ENCODE results near the gene CLEC2L. TPM values are rescaled to one million over a fixed set of nuclear protein-coding genes. Genes with fewer than 3 reads are reported as not detected.

The CLEC2L gene
- polyA plus RNA-seq, 1 donor (not counting 4 experiments of a cell fraction or from before 2014, with no cell fraction given) = not detected

GRCh38 chr7:139562491-139562890, 39.0 kb downstream of the CLEC2L start:
- no peaks in the 10 kb centered on the region for H3K9me3 ChIP-seq (ENCODE audit: control insufficient read depth, low read depth, low read length)
- no peak overlapping the region for H3K27ac ChIP-seq (ENCODE audit: control insufficient read depth, insufficient read depth, low read length)
- no peak for FAIRE-seq
- H3K79me2 ChIP-seq (ENCODE audit: control insufficient read depth, insufficient read depth, low read length) = no peaks in the 10 kb centered on the region
- no peak overlapping the region for H2AFZ ChIP-seq (ENCODE audit: control insufficient read depth, low read length)
- H3K9ac ChIP-seq (ENCODE audit: control insufficient read depth, extremely low read depth, insufficient read depth, low read length) = no peak overlapping the region
- peaks cover 5% of the 10 kb centered on the region for H3K27me3 ChIP-seq (ENCODE audit: control insufficient read depth, extremely low read depth, insufficient read depth, low read length)
- H3K9me1 ChIP-seq (ENCODE audit: control insufficient read depth, extremely low read depth, insufficient read depth, low read length) = no peaks in the 10 kb centered on the region
- TF ChIP-seq EZH2 (IDR thresholded peaks at IDR 0.05; ENCODE audit: low read length) = no peak
- no peak for TF ChIP-seq CTCF (optimal IDR thresholded peaks at IDR 0.05 in 1 of 3, IDR thresholded peaks at IDR 0.05 in 1 of 3, conservative IDR thresholded peaks at IDR 0.05 in 1 of 3; ENCODE audit: extremely low read depth in 1 of 3, insufficient read depth in 2 of 3, low read length in 3 of 3)
- dilution Hi-C loops (cut with MboI; ENCODE audit: extremely low pct_ligation_motif_present, low sequenced_read_pairs) = loop anchor here (10.0 kb wide), 1 partner anchor 68 kb away; no protein-coding TSS in a partner anchor
- no peak overlapping the region for H3K4me2 ChIP-seq (ENCODE audit: control insufficient read depth, extremely low read depth, insufficient read depth, low read depth, low read length)
- no peaks in the 10 kb centered on the region for H4K20me1 ChIP-seq (ENCODE audit: control insufficient read depth, extremely low read depth, insufficient read depth, low read length)
- H3K4me3 ChIP-seq (ENCODE audit: control insufficient read depth in 2 of 3, extremely low read depth in 1 of 3, insufficient read depth in 2 of 3, low read depth in 1 of 3, low read length in 3 of 3) = no peak overlapping the region
- H3K36me3 ChIP-seq (ENCODE audit: control insufficient read depth in 2 of 2, extremely low read depth in 1 of 2, insufficient read depth in 2 of 2, low read length in 2 of 2) = no peaks in the 10 kb centered on the region
- no peaks in the 10 kb centered on the region for H3K4me1 ChIP-seq (ENCODE audit: control insufficient read depth, extremely low read depth, insufficient read depth, low read length)
- DNase-seq (ENCODE audit: low read depth, low spot score) = no peak

- no peaks in the 10 kb centered on the region for H3K36me3 ChIP-seq (ENCODE audit: control insufficient read depth in 2 of 2, extremely low read depth in 1 of 2, insufficient read depth in 2 of 2, low read length in 2 of 2)
- no peak for TF ChIP-seq EZH2 (IDR thresholded peaks at IDR 0.05; ENCODE audit: low read length)
- no peak for TF ChIP-seq CTCF (optimal IDR thresholded peaks at IDR 0.05 in 1 of 3, IDR thresholded peaks at IDR 0.05 in 1 of 3, conservative IDR thresholded peaks at IDR 0.05 in 1 of 3; ENCODE audit: extremely low read depth in 1 of 3, insufficient read depth in 2 of 3, low read length in 3 of 3)
- dilution Hi-C loops (cut with MboI; ENCODE audit: extremely low pct_ligation_motif_present, low sequenced_read_pairs) = loop anchor here (10.0 kb wide), 1 partner anchor 68 kb away; no protein-coding TSS in a partner anchor
- H3K79me2 ChIP-seq (ENCODE audit: control insufficient read depth, insufficient read depth, low read length) = no peaks in the 10 kb centered on the region
- no peaks in the 10 kb centered on the region for H3K9me3 ChIP-seq (ENCODE audit: control insufficient read depth, low read depth, low read length)
- H3K4me1 ChIP-seq (ENCODE audit: control insufficient read depth, extremely low read depth, insufficient read depth, low read length) = no peaks in the 10 kb centered on the region
- no peak overlapping the region for H3K27ac ChIP-seq (ENCODE audit: control insufficient read depth, insufficient read depth, low read length)
- no peaks in the 10 kb centered on the region for H4K20me1 ChIP-seq (ENCODE audit: control insufficient read depth, extremely low read depth, insufficient read depth, low read length)
- H3K27me3 ChIP-seq (ENCODE audit: control insufficient read depth, extremely low read depth, insufficient read depth, low read length) = peaks cover 2% of the 10 kb centered on the region
- H3K9me1 ChIP-seq (ENCODE audit: control insufficient read depth, extremely low read depth, insufficient read depth, low read length) = no peaks in the 10 kb centered on the region
- no peak overlapping the region for H2AFZ ChIP-seq (ENCODE audit: control insufficient read depth, low read length)
- no peak overlapping the region for H3K9ac ChIP-seq (ENCODE audit: control insufficient read depth, extremely low read depth, insufficient read depth, low read length)
- FAIRE-seq (no peak), DNase-seq (ENCODE audit: low read depth, low spot score) (no peak)
- H3K4me3 ChIP-seq (ENCODE audit: control insufficient read depth in 2 of 3, extremely low read depth in 1 of 3, insufficient read depth in 2 of 3, low read depth in 1 of 3, low read length in 3 of 3) = no peak overlapping the region
- no peak overlapping the region for H3K4me2 ChIP-seq (ENCODE audit: control insufficient read depth, extremely low read depth, insufficient read depth, low read depth, low read length)
These were observed 39.6 kb downstream of the CLEC2L start for GRCh38 chr7:139562961-139563565.

All from keratinocyte (primary cell).